ENCODE measurements around the gene PRRC2A. TPM values are rescaled to one million over a fixed set of nuclear protein-coding genes. Genes with fewer than 3 reads are reported as not detected.

PRRC2A gene
- total and polyA plus RNA-seq, 10 donors = 84.1 to 198 (median 155) TPM

- intact Hi-C loops (cut with DNase I; ENCODE audit: low total_unique reads) = no loop called here
- H3K4me3 ChIP-seq = no peak overlapping the region
- 66 to 77% (median 74%) methylated on average over 8 of the region's 8 CpGs for WGBS, 5 donors
- TF ChIP-seq POLR2AphosphoS5 (IDR thresholded peaks at IDR 0.05) (no peak), POLR2A (IDR thresholded peaks at IDR 0.05) (no peak), CTCF (IDR thresholded peaks at IDR 0.05 in 8 of 11, conservative IDR thresholded peaks at IDR 0.05 in 3 of 11) (no peak)
- H3K9me3 ChIP-seq = no peaks in the 10 kb centered on the region
- H3K36me3 ChIP-seq = peaks cover 0 to 26% (median 8%) of the 10 kb centered on the region in 6 donors
- H3K27me3 ChIP-seq (replicated peaks in 1 of 7) = no peaks in the 10 kb centered on the region
- no peak for DNase-seq
- peaks cover 7 to 41% (median 25%) of the 10 kb centered on the region in 6 donors for H3K4me1 ChIP-seq
- H3K27ac ChIP-seq = no peak overlapping the region
These were observed 57.4 kb downstream of the PRRC2A start for GRCh38 chr6:31677955-31678354.

- H3K36me3 ChIP-seq = peaks cover 0 to 19% (median 6%) of the 10 kb centered on the region in 6 donors
- intact Hi-C loops (cut with DNase I; ENCODE audit: low total_unique reads) = no loop called here
- H3K9me3 ChIP-seq = no peaks in the 10 kb centered on the region
- TF ChIP-seq POLR2A (IDR thresholded peaks at IDR 0.05) = no peak
- TF ChIP-seq POLR2AphosphoS5 (IDR thresholded peaks at IDR 0.05) = peak in 2 of 3 donors; percentile 64 to 78
- peak; percentile 59 to 89 (median 73) for TF ChIP-seq CTCF (IDR thresholded peaks at IDR 0.05 in 8 of 11, conservative IDR thresholded peaks at IDR 0.05 in 3 of 11)
- peak within 1 kb of the TSS; percentile 40 to 70 (median 48) for H3K4me3 ChIP-seq
- DNase-seq = peak; percentile 93
- H3K27me3 ChIP-seq (replicated peaks in 1 of 7) = no peaks in the 10 kb centered on the region
- H3K4me1 ChIP-seq = peaks cover 7 to 50% (median 29%) of the 10 kb centered on the region in 6 donors
- 12 to 15% (median 14%) methylated on average over 17 of the region's 17 CpGs for WGBS, 5 donors
- peak within 1 kb of the TSS in 7 of 8 donors; percentile 56 to 80 (median 69) for H3K27ac ChIP-seq
These were observed 60.0 kb downstream of the PRRC2A start, which contains the start of gene LY6G5C for GRCh38 chr6:31680226-31681134. TSS of gene LY6G5C (minus strand) at chr6:31681067. CDS start at chr6:31680373, 694 bp downstream.

GRCh38 chr6:31681135-31681671 lies 60.7 kb downstream of the PRRC2A start:
- TF ChIP-seq CTCF (IDR thresholded peaks at IDR 0.05 in 8 of 11, conservative IDR thresholded peaks at IDR 0.05 in 3 of 11) (peak in 1 of 11 experiments; percentile 7), POLR2AphosphoS5 (IDR thresholded peaks at IDR 0.05) (peak in 2 of 3 donors; percentile 69 to 74), POLR2A (IDR thresholded peaks at IDR 0.05) (no peak)
- Histone ChIP-seq H3K27ac (peak overlapping the region in 7 of 8 donors; percentile 56 to 80 (median 69)), H3K4me1 (peaks cover 7 to 47% (median 29%) of the 10 kb centered on the region in 6 donors), H3K4me3 (peak overlapping the region; percentile 40 to 70 (median 48)), H3K9me3 (no peaks in the 10 kb centered on the region), H3K27me3 (replicated peaks in 1 of 7) (no peaks in the 10 kb centered on the region), H3K36me3 (peaks cover 0 to 25% (median 12%) of the 10 kb centered on the region in 6 donors)
- 0 to 2% (median 1%) methylated on average over 19 to 40 of the region's 40 CpGs for WGBS, 5 donors
- intact Hi-C loops (cut with DNase I; ENCODE audit: low total_unique reads) = no loop called here
- DNase-seq = peak; percentile 85
